IMR-90 (cell line): ENCODE data around the gene C10orf71.

Experiments used
- BHLHE40 ChIP-seq: fragments of 150-350 bp; IDR thresholded peaks from 2 replicates; pipeline ENCODE4 v1.6.1; 2016; ENCODE audit warnings: mild to moderate bottlenecking, low read depth, low read length
- CEBPB ChIP-seq: IDR thresholded peaks from 2 replicates; pipeline ENCODE4 v1.6.1; 2012; ENCODE audit warnings: low read depth, low read length, improper control_type of control experiment
- CTCF ChIP-seq: conservative IDR thresholded peaks from 2 replicates; pipeline ENCODE4 v1.5.1; 2012; ENCODE audit warnings: mild to moderate bottlenecking, low read depth, low read length, improper control_type of control experiment
- FOS ChIP-seq: fragments of 150-350 bp; IDR thresholded peaks from 2 replicates; pipeline ENCODE4 v1.6.1; 2016; ENCODE audit warnings: low read depth, low read length
- MXI1 ChIP-seq: IDR thresholded peaks from 2 replicates; pipeline ENCODE4 v1.6.1; 2012; ENCODE audit warnings: low read depth, mild to moderate bottlenecking, low read length, moderate library complexity, borderline replicate concordance
- POLR2A ChIP-seq: IDR thresholded peaks from 2 replicates; pipeline ENCODE4 v1.6.1; 2012; ENCODE audit warnings: mild to moderate bottlenecking, low read depth, low read length
- RAD21 ChIP-seq: IDR thresholded peaks from 2 replicates; pipeline ENCODE4 v1.6.1; 2012; ENCODE audit warnings: low read length, improper control_type of control experiment
- SMC3 ChIP-seq: fragments of 150-350 bp; IDR thresholded peaks from 2 replicates; pipeline ENCODE4 v1.6.1; 2016; ENCODE audit warnings: low read depth, mild to moderate bottlenecking, antibody characterized with exemption, low read length, moderate library complexity
- TF ChIP-seq, protein P1 (sequence below): fragments of 150-350 bp; IDR thresholded peaks from 2 replicates; pipeline ENCODE4 v1.6.1; 2017; ENCODE audit warnings: mild to moderate bottlenecking, antibody characterized with exemption, low read length, low read depth

DNA sequence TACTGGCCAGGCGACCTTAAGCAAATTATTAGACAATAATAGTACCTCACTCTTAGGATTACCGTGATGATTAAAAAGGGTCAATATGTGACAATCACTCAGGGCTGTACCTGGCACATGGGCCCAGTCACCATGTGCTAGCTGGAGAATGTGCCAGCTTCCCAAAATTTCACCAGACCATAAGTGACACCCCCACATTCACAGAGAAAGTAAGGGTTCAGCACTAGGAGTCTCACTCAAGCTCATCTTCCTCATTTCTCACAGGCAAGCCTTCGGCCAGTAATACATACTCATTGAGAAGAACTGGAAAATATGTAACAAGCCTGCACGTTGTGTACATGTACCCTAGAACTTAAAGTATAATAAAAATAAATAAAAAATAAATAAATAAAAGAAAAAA, 22.4 kb upstream of the C10orf71 start:
- no peak for TF ChIP-seq FOS
- no peak for TF ChIP-seq SMC3
- TF ChIP-seq CEBPB, result no peak
- TF ChIP-seq, protein P1, sequence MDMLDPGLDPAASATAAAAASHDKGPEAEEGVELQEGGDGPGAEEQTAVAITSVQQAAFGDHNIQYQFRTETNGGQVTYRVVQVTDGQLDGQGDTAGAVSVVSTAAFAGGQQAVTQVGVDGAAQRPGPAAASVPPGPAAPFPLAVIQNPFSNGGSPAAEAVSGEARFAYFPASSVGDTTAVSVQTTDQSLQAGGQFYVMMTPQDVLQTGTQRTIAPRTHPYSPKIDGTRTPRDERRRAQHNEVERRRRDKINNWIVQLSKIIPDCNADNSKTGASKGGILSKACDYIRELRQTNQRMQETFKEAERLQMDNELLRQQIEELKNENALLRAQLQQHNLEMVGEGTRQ, result no peak
- TF ChIP-seq POLR2A, result no peak
- no peak for TF ChIP-seq CTCF
- no peak for TF ChIP-seq RAD21
- no peak for TF ChIP-seq MXI1
- no peak for TF ChIP-seq BHLHE40
